C4-2B (cell line): ENCODE data around the gene CTNNA1.
"Not testable (repeated sequence)": the region's sequence is repeated elsewhere in the genome, so short reads cannot be mapped to it uniquely, and the experiment has no call there.

Experiments used
- H3K27ac ChIP-seq: fragments of 450-650 bp; 2 replicates; pipeline ENCODE4 v1.5.1; 2017
- CTCF ChIP-seq: fragments of 450-650 bp; conservative IDR thresholded peaks from 2 replicates; pipeline ENCODE4 v1.5.1; 2017; ENCODE audit warnings: mild to moderate bottlenecking
- ZFX ChIP-seq: fragments of 450-650 bp; IDR thresholded peaks from 2 replicates; pipeline ENCODE4 v1.6.1; 2017

CTNNA1 gene

GRCh38 chr5:138833080-138833479, 79.9 kb downstream of the CTNNA1 start:
- no peak overlapping the region for H3K27ac ChIP-seq

GRCh38 chr5:138833726-138834480, 80.7 kb downstream of the CTNNA1 start:
- no peak for TF ChIP-seq CTCF
- no peak overlapping the region for H3K27ac ChIP-seq

More at GRCh38 chr5:138833080-138833479, 79.9 kb downstream of the CTNNA1 start:
- no peak for TF ChIP-seq CTCF
- TF ChIP-seq ZFX = no peak

- not testable (repeated sequence) for H3K27ac ChIP-seq
Measured at GRCh38 chr5:138834853-138835252, 81.6 kb downstream of the CTNNA1 start.

- no peak overlapping the region for H3K27ac ChIP-seq
- TF ChIP-seq CTCF (no peak), ZFX (no peak)
Measured at GRCh38 chr5:138837160-138837559, 83.9 kb downstream of the CTNNA1 start.

GRCh38 chr5:138840103-138840502, 86.9 kb downstream of the CTNNA1 start:
- TF ChIP-seq ZFX (no peak), CTCF (no peak)
- no peak overlapping the region for H3K27ac ChIP-seq

- TF ChIP-seq ZFX = no peak
- no peak for TF ChIP-seq CTCF
- no peak overlapping the region for H3K27ac ChIP-seq
Measured at GRCh38 chr5:138841531-138841930, 88.3 kb downstream of the CTNNA1 start.

GRCh38 chr5:138843316-138844124, 90.3 kb downstream of the CTNNA1 start:
- TF ChIP-seq CTCF (no peak), ZFX (no peak)
- H3K27ac ChIP-seq = no peak overlapping the region
